ENCODE data around the gene CASZ1. TPM values are rescaled to one million over a fixed set of nuclear protein-coding genes. Genes with fewer than 3 reads are reported as not detected.

The CASZ1 gene
- total and polyA plus RNA-seq, 12 donors: 19.5 to 79.8 (median 64.7) TPM

DNA sequence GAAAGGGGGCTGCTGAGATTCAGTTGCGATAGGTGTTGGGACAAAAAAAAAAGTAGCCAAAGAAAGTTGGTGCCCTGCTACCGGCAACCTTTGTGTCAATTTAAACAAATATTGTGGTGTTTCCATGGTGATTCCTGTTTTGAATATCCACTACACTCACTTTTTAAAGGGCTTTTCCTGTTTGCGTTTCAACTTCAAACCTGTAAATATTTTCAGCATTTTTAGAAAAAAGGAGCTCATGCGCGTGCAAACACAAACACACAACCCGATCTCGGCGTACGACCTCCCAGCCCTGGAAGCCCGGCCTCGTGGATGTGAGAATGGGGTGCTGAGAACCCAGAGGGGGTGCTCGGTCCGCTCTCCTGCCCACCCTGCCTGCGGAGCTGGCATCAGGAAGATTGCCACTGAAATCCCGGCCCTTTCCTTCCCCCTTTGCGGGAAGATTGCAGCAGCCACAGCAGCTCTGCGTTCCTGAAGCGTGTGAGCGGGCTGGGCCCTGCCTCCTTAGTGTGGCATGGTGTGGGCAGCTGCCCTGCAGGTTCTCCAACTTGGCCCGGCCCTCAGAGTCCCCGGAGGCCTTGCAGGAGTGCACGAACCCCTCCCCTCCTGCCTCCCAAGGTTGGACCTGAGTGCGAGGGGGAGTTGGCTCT is 34.8 kb downstream of the CASZ1 start:
- TF ChIP-seq, protein P1, sequence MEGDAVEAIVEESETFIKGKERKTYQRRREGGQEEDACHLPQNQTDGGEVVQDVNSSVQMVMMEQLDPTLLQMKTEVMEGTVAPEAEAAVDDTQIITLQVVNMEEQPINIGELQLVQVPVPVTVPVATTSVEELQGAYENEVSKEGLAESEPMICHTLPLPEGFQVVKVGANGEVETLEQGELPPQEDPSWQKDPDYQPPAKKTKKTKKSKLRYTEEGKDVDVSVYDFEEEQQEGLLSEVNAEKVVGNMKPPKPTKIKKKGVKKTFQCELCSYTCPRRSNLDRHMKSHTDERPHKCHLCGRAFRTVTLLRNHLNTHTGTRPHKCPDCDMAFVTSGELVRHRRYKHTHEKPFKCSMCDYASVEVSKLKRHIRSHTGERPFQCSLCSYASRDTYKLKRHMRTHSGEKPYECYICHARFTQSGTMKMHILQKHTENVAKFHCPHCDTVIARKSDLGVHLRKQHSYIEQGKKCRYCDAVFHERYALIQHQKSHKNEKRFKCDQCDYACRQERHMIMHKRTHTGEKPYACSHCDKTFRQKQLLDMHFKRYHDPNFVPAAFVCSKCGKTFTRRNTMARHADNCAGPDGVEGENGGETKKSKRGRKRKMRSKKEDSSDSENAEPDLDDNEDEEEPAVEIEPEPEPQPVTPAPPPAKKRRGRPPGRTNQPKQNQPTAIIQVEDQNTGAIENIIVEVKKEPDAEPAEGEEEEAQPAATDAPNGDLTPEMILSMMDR (IDR thresholded peaks at IDR 0.05): no peak
- Histone ChIP-seq H3K27ac (peak overlapping the region; percentile 48 to 88 (median 75)), H3K9me3 (no peaks in the 10 kb centered on the region), H3K36me3 (peaks cover 0 to 13% (median 0%) of the 10 kb centered on the region in 9 donors), H3K27me3 (no peaks in the 10 kb centered on the region), H3K4me1 (peaks cover 31 to 100% (median 82%) of the 10 kb centered on the region in 9 donors), H3K4me3 (peak overlapping the region in 5 of 10 donors; percentile 7 to 37 (median 26))
- DNase-seq (no peak), ATAC-seq (peak in 6 of 8 donors; percentile 18 to 51 (median 30))
- intact Hi-C loops (cut with DNase I): no loop called here
- WGBS, 2 donors: 39% methylated on average over 23 of the region's 23 CpGs

DNA sequence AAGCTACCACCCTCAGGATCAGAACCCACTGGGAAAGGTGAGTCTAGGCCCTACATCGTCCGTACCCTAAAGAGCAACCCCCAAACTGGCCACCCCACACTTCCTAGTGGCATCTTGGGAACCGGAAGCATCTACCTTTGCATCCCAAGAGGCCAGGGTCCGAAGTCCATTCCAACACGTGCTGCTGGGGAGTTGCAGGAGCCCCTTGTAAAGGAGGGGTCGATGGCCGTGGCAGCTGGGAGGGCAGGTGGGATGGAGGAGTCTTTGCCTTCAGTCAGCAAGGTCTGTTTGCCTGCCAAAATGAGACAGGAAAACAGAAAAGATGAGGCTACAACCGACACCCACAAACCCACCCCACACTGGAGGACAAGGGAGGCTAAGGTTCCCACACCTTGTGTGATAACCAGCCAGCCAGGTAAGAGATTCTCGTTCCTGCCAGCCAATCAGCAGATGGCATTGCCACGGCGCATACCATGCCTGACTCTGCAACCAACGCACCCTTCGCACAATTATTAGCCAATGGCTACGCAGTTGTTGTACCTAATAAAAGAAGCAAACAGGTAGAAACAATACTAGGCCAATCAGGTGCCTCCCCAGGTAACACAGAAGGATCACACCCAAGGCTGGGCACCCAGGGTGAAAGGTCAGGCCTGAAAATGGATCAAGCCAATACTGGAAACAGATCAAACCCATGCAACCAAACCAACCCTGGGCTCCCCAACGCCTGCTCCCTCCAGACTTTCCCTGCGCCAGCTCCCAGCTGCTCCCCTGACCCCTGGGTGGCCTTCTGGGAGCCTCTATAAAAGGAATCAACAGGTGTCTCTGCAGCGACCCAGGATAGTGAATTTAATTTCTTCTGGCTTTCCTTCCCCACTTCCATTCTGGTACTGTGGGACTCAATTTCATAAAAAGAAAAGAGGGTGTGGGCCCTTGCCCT is 35.6 kb downstream of the CASZ1 start:
- Histone ChIP-seq H3K4me1 (peaks cover 32 to 100% (median 82%) of the 10 kb centered on the region in 9 donors), H3K36me3 (peaks cover 0 to 13% (median 0%) of the 10 kb centered on the region in 9 donors), H3K27me3 (no peaks in the 10 kb centered on the region), H3K27ac (peak overlapping the region in 8 of 10 donors; percentile 48 to 88 (median 78)), H3K9me3 (no peaks in the 10 kb centered on the region), H3K4me3 (peak overlapping the region in 2 of 10 donors; percentile 32 to 37)
- ATAC-seq (no peak), DNase-seq (no peak)
- WGBS, 2 donors: 83 to 84% methylated on average over 17 of the region's 17 CpGs
- TF ChIP-seq, protein P1 (IDR thresholded peaks at IDR 0.05): no peak
- intact Hi-C loops (cut with DNase I): no loop called here

DNA sequence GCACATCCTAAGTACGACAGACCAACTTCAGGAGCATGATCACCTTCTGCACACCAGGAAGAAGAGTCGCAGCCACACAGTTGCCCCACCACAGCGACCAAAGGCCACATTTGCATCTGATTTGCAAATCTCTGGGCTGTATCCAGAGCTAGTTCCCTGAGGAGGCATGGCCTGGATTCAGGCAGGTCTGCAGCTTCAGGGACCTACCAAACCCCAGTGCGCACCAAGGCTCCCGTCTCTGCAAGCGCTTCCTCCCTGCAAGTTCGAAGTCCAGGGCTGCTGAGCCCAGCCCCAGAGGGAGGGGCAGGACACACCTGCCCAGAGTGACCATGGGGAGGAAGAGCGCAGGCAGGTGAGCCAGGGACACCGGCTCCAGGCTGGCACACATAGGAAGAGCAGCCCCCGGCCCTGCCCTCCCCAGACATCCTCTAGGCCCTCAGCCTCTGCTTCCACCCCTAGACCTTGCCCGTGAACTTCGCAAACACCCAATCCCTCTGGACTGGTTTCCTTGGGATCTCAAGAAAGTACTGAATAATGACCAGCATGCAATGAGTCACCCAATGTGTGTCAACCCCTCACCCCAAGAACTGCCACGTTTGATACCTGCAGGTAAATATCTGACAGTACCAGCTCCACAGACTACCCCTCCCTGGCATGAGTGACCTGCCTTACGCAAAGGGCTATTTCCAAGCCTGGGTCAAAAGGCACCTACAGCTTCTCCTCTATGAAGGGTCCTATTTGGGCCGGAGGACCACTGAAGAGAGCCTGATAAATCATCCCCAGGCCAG is 36.8 kb downstream of the CASZ1 start:
- Histone ChIP-seq H3K27ac (peak overlapping the region in 1 of 10 donors; percentile 88), H3K36me3 (peaks cover 0 to 13% (median 0%) of the 10 kb centered on the region in 9 donors), H3K4me1 (peaks cover 33 to 98% (median 78%) of the 10 kb centered on the region in 9 donors), H3K4me3 (no peak overlapping the region), H3K9me3 (no peaks in the 10 kb centered on the region), H3K27me3 (no peaks in the 10 kb centered on the region)
- ATAC-seq (no peak), DNase-seq (no peak)
- intact Hi-C loops (cut with DNase I): loop anchor here in 1 of 10 donors (5.0 kb wide), 1 partner anchor 42 kb away; no protein-coding TSS in a partner anchor
- WGBS, 2 donors: 75 to 80% methylated on average over 15 of the region's 15 CpGs
- TF ChIP-seq, protein P1 (IDR thresholded peaks at IDR 0.05): no peak
